ENCODE results near the gene SYT7.

DNA sequence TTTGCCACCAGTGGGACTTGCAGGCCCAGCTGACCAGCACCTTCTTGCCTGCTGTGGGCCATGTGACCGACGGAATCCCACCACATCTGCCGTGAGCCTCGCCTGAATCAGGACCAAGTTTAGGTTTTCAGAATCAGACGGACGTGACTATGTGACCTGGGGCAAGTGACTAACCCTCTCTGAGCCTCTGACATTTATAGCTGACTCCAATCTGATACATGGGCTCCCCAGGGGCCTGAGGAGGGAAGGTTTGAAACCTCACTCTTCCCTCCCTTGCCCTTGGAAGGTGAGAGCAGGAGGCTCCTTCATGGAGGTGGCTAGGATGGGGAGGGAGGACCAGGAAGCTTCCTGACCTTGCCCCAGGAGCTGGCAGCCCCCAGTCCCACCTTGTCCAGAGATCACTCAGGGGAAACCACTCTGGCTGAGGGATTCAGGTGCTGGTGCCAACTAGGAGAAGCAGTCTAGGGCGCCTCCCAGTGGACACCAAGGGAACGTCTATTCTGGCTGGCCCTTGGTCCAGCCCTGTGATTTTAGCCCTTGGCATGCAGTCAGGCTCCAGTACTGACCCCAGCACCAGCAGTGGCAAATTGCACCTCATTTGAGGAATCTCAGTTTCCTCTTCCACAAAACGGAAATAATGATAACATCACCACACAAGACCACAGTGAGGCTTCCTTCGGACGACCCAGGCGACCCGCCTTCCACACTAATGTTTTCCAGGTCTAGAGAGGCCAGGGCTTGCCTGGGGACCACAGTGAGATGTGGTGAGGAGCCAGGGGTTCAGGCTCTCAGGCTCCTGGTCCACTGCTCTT lies 47.2 kb upstream of the SYT7 start:
- TF ChIP-seq KLF7 (tag by site-specific recombination; IDR thresholded peaks at IDR 0.05; ENCODE audit: borderline replicate concordance) (no peak), BCL11A (tag by site-specific recombination; IDR thresholded peaks at IDR 0.05; ENCODE audit: low read depth) (no peak), ZNF610 (tag by site-specific recombination; IDR thresholded peaks at IDR 0.05; ENCODE audit: borderline replicate concordance) (no peak), ZNF121 (tag by site-specific recombination; IDR thresholded peaks at IDR 0.05) (no peak), MEIS1 (CRISPR knock-in tag; IDR thresholded peaks at IDR 0.05; ENCODE audit: borderline replicate concordance) (no peak), ZSCAN30 (tag by site-specific recombination; IDR thresholded peaks at IDR 0.05) (no peak), ZNF600 (tag by site-specific recombination; IDR thresholded peaks at IDR 0.05) (no peak)
- TF ChIP-seq, protein P1, sequence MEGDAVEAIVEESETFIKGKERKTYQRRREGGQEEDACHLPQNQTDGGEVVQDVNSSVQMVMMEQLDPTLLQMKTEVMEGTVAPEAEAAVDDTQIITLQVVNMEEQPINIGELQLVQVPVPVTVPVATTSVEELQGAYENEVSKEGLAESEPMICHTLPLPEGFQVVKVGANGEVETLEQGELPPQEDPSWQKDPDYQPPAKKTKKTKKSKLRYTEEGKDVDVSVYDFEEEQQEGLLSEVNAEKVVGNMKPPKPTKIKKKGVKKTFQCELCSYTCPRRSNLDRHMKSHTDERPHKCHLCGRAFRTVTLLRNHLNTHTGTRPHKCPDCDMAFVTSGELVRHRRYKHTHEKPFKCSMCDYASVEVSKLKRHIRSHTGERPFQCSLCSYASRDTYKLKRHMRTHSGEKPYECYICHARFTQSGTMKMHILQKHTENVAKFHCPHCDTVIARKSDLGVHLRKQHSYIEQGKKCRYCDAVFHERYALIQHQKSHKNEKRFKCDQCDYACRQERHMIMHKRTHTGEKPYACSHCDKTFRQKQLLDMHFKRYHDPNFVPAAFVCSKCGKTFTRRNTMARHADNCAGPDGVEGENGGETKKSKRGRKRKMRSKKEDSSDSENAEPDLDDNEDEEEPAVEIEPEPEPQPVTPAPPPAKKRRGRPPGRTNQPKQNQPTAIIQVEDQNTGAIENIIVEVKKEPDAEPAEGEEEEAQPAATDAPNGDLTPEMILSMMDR (tag by site-specific recombination; IDR thresholded peaks at IDR 0.05), result 0 out of 2 replicates have a peak, but pooled peaks have one; percentile 31
- TF ChIP-seq, protein P2, sequence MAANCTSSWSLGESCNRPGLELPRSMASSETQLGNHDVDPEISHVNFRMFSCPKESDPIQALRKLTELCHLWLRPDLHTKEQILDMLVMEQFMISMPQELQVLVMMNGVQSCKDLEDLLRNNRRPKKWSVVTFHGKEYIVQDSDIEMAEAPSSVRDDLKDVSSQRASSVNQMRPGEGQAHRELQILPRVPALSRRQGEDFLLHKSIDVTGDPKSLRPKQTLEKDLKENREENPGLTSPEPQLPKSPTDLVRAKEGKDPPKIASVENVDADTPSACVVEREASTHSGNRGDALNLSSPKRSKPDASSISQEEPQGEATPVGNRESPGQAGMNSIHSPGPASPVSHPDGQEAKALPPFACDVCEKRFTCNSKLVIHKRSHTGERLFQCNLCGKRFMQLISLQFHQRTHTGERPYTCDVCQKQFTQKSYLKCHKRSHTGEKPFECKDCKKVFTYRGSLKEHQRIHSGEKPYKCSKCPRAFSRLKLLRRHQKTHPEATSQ (tag by site-specific recombination; IDR thresholded peaks at IDR 0.05), result no peak
- TF ChIP-seq, protein P3, sequence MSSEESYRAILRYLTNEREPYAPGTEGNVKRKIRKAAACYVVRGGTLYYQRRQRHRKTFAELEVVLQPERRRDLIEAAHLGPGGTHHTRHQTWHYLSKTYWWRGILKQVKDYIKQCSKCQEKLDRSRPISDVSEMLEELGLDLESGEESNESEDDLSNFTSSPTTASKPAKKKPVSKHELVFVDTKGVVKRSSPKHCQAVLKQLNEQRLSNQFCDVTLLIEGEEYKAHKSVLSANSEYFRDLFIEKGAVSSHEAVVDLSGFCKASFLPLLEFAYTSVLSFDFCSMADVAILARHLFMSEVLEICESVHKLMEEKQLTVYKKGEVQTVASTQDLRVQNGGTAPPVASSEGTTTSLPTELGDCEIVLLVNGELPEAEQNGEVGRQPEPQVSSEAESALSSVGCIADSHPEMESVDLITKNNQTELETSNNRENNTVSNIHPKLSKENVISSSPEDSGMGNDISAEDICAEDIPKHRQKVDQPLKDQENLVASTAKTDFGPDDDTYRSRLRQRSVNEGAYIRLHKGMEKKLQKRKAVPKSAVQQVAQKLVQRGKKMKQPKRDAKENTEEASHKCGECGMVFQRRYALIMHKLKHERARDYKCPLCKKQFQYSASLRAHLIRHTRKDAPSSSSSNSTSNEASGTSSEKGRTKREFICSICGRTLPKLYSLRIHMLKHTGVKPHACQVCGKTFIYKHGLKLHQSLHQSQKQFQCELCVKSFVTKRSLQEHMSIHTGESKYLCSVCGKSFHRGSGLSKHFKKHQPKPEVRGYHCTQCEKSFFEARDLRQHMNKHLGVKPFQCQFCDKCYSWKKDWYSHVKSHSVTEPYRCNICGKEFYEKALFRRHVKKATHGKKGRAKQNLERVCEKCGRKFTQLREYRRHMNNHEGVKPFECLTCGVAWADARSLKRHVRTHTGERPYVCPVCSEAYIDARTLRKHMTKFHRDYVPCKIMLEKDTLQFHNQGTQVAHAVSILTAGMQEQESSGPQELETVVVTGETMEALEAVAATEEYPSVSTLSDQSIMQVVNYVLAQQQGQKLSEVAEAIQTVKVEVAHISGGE (tag by site-specific recombination; conservative IDR thresholded peaks at IDR 0.05; ENCODE audit: low read depth), result no peak
- TF ChIP-seq, protein P4, sequence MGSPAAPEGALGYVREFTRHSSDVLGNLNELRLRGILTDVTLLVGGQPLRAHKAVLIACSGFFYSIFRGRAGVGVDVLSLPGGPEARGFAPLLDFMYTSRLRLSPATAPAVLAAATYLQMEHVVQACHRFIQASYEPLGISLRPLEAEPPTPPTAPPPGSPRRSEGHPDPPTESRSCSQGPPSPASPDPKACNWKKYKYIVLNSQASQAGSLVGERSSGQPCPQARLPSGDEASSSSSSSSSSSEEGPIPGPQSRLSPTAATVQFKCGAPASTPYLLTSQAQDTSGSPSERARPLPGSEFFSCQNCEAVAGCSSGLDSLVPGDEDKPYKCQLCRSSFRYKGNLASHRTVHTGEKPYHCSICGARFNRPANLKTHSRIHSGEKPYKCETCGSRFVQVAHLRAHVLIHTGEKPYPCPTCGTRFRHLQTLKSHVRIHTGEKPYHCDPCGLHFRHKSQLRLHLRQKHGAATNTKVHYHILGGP (tag by site-specific recombination; IDR thresholded peaks at IDR 0.05), result no peak
